SHP77 (cell line): ENCODE results near the gene IQGAP1.
"Not testable (repeated sequence)": the region's sequence is repeated elsewhere in the genome, so short reads cannot be mapped to it uniquely, and the experiment has no call there.

Experiments used
- DNase-seq, 2 experiments: peaks; one replicate each; lab custom pipeline; 2025; lab: John Stamatoyannopoulos, UW

The IQGAP1 gene

DNA sequence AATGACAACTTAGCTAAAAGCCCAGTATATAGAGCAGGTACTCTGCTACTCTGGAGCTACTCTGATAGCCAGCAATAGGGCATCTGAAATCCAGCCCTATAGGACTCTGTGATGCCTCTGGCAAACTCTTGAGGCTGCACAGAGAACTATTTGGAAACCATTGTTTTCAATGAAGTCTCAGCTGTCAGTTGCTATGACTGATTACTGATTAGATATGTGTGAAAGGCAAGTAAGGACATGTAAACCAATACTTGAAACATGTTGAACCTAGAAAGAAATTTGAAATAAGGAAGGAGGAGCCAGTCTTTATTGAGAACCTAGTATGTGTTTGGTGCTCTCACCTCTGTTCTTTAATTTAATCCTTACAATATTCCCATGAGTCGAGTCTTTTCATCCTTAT is 101.5 kb downstream of the IQGAP1 start:
- DNase-seq: no peak

DNA sequence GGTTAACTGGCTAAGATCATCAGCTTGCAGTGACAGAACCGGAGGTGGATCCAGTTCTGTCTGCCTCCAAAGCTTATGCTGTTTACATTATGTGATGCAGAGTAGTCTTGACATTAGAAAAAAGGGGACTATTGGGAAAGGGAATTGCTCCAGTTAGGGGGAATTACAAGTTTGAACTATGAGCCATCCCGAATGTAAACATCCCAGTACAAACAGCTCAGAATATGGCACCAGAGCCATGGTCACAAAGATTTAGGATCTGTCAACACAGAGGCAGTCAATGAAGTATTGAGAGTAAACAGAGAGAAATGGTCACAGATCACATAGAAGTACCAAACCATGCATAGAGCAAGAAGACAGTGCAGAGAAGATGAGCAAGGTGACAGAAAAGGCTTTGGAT is 101.9 kb downstream of the IQGAP1 start:
- DNase-seq: no peak

DNA sequence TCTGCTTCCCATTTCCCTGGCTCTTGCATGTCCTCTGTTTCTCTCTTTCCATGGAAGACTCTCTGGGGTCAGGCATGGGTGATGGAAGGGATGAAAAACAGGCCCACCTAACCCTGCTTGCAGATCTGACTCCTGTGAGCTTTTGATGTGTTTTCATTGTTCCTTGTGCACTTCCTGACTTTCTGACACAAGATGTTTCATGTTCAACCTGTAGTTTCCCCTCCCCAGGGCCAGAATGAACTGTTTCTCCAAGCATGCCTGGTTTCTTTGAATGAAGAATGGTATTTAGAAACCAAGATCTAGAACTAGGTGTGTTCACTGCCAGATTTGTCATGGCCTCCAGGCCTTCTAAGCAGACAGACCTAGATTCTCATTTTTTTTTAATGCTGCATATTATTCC is 105.6 kb downstream of the IQGAP1 start:
- no peak for DNase-seq

DNA sequence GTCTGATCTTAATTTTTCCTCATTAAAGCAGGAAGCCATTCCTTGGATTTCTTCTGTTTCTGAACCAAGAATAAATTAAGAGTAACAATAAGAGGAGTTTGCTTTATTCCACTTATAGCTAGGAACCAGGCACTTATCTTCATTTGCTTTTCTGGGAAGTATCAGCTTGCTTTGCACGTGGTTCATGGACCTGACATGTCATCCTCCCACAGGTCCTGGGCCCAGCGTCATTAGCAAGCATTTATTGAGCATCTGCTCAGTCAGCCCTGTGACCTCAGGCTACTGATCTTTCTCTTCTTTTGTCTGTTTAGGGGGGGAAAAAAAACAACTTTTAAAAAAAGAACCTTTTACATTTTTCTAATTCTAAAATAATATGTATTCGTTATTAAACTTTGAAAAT is 107.0 kb downstream of the IQGAP1 start:
- DNase-seq: no peak

DNA sequence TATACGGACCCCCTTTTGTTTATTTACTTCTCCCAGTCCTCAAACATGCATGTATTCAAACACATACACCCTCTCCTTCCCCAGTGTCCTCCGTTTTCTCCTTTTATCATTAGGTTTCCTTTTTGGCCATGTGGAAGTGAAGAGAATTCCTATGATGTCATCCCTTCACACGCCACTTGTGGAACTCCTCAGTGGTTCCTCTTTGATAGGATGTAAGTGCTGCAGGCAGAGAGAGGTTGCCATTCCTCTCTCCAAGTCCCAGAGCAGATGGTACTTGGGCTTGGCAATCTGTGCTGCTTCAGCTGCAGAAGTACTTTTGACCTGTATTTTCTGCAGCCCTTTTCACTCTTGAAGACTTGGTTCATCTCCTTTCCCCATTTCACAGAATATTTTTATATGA is 108.7 kb downstream of the IQGAP1 start:
- no peak for DNase-seq

DNA sequence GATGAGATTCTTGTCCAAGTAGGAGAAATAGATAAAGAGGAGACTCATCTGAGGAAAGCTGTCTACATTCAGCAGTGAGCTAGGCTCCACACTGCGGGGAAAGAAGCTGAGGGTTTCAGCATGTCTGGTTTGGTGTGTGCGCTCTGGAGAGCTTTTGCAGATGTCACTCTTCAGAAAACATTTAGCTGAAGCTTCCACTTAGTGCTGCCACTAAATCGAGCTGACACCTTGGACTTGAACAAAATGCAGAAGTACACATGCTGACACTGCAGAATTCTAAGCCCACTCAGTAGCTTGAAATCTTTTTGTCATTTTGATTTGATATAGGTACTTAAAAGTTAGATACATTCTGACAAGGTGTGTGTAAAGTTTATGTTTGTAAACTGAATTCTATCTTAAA is 109.3 kb downstream of the IQGAP1 start:
- DNase-seq: no peak

DNA sequence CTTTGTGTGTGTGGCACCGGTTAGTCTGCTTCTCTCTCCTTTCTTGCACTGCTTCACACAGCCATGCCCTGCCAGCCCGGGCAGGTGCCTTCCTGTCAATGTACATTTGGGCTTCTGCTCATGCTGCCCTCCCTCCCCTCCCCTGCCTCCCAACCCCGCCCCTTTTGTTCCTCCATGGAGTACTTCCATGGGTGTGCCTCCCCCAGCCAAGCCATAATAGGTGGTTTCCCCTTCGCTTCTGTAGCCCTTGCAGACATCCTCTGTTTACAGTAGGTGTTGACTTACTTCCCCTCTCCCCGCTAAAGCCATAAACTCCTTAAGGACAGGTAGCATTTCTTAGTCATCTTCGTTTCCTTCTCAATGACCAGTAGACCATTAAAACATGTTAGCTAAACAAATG is 109.9 kb downstream of the IQGAP1 start:
- peak in 1 of 2 experiments; percentile 16 for DNase-seq

DNA sequence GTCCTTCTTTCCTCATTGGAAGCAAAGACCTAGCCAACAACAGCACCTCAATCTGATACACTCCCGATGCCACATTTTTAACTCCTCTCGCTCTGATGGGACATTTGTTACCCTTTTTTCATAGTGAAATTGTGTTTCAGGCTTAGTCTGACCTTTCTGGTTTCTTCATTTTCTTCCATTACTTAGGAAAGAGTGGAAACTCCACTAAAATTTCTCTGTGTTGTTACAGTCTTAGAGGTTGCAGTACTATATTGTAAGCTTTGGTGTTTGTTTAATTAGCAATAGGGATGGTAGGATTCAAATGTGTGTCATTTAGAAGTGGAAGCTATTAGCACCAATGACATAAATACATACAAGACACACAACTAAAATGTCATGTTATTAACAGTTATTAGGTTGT is 112.1 kb downstream of the IQGAP1 start:
- DNase-seq: no peak

DNA sequence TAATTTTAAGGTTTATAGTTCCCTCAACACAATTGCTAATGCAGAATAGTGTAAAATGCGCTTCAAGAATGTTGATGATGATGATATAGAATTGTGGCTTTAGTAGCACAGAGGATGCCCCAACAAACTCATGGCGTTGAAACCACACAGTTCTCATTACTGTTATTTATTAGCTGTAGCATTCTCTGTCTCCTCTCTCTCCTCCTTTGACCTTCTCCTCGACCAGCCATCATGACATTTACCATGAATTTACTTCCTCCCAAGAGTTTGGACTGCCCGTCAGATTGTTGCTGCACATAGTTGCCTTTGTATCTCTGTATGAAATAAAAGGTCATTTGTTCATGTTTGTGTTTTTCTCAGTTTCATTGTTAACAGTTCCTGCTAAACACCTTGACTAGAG is 113.9 kb downstream of the IQGAP1 start:
- no peak for DNase-seq

DNA sequence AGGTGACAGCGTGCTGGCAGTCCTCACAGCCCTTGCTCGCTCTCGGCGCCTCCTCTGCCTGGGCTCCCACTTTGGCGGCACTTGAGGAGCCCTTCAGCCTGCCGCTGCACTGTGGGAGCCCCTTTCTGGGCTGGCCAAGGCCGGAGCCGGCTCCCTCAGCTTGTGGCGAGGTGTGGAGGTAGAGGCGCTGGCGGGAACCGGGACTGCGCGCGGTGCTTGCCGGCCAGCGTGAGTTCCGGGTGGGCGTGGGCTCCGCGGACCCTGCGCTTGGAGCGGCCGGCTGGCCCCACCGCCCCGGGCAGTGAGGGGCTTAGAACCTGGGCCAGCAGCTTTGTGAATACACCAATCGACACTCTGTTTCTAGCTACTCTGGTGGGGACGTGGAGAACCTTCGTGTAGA is 122.7 kb downstream of the IQGAP1 start:
- not testable (repeated sequence) for DNase-seq

DNA sequence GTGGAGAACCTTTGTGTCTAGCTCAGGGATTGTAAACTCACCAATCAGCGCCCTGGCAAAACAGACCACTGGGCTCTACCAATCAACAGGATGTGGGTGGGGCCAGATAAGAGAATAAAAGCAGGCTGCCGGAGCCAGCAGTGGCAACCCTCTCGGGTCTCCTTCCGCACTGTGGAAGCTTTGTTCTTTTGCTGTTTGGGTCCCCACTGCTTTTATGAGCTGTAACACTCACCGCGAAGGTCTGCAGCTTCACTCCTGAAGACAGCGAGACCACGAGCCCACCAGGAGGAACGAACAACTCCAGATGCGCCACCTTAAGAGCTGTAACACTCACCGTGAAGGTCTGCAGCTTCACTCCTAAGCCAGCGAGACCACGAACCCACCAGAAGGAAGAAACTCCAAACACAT is 123.2 kb downstream of the IQGAP1 start:
- DNase-seq: not testable (repeated sequence)

DNA sequence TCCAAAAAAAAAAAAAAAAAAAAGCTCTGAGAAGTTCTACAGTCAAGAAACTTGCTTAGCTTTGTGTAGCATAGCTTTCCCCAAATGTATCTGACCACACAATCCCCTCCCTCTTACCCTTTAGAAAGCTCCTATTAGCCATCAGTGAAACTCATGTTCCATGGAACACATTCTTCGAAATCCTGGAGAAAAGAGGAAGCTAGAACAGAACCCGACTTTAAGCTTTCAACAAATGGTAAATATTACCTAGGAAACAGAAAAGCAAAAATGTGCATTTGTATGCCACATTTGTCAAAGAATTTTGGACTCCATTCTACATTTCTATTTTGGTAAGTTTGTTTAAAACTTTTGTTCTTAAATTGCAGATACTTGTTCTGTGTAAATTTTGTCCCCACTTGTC is 124.2 kb downstream of the IQGAP1 start:
- no peak for DNase-seq

DNA sequence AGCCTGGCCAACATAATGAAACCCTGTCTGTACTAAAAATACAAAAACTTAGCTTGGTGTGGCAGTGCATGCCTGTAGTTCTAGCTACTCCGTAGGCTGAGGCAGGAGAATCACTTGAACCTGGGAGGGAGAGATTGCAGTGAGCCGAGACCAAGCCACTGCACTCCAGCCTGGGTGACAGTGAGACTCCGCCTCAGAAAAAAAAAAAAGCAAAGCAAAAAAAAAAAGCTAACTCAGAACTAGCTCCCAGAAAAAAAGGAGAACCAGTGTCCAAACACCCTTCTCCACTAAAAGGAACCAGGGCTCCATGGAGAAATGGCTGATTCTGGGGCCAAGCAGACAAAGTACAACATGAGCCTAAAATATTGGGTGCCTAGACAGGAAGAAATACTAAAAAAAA is 124.9 kb downstream of the IQGAP1 start:
- no peak for DNase-seq

DNA sequence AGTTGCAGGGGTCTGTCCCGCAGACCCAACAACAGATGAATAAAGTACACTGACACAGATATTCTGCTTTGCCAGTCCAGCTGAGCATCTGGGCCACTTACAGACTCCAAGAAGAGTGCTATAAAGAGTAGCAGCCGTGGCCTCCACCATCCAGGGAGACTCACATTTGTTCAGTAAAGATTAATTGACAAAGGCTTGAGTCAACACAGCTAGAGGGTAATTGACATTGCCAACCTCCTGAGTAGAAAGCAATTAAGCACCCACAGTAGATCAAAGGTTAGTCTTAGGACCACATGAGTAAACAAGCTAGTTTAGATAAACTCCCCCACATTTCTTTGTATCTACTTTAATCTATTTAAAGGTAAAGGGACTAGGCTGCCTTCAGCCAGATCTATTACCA is 125.4 kb downstream of the IQGAP1 start:
- no peak for DNase-seq

DNA sequence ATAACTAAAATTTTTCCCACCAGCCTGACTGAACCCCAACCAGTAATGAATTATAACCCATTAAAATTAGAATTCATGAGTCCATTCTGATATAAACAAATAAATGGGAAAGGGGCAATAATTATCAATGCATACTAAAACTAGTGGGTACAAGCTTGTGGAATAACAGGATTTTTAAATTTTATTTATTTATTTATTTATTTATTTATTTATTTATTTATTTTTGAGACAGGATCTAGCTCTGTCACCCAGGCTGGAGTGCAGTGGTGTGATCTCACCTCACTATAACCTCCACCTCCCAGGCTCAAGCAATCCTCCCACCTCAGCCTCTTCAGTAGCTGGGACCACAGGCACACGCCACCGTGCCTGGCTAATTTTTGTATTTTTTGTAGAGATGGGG is 125.9 kb downstream of the IQGAP1 start:
- DNase-seq: not testable (repeated sequence)

DNA sequence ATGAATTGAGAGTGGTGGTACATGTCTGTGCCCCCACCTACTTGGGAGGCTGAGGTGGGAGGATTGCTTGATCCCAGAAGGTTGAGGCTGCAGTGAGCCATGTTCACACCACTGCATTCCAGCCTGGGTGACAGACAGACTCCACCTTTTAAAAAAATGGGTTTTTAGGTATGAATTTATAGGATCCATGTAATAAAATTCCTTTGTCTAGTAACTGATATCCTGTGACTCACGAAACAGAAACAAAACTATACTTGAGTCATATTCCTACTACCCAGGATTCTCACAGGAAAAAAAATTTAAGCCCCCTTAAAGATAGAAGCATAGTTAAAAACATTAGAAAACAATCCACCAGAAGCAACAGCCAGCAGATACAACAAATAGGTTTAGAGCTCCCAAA is 131.6 kb downstream of the IQGAP1 start:
- DNase-seq: no peak

DNA sequence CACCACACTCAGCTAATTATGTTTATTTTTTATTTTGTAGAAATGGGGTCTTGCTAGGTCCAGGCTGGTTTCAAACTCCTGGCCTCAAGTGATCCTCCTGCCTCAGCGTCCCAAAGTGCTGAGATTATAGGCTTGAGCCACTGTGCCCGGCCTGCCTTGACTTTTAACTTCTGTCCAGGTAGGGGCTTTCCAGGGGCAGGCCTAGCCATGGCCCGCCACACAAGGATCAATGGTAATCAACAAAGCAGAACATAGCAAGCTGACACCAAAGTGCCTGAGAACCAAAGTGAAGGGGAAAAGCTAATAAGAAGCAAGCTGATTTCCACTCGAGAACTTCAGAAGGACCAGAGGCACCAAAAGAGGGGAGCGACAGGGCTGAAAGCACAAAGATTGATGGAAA is 132.3 kb downstream of the IQGAP1 start:
- DNase-seq: no peak

DNA sequence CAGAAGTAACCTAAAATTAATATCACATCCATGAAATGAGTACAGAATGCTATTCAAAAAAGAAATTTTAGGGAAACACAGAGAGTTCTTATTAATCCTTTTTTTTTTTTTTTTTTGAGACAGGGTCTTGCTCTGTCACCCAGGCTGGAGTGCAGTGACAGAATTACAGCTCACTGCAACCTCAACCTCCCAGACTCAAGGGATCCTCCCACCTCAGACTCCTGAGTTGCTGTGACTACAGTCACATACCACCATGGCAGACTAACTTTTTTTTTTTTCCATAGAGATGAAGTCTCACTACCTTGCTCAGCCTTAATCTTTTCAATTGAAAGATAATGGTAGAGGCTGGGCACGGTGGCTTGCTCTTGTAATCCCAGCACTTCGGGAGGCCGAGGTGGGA is 135.3 kb downstream of the IQGAP1 start:
- no peak for DNase-seq

DNA sequence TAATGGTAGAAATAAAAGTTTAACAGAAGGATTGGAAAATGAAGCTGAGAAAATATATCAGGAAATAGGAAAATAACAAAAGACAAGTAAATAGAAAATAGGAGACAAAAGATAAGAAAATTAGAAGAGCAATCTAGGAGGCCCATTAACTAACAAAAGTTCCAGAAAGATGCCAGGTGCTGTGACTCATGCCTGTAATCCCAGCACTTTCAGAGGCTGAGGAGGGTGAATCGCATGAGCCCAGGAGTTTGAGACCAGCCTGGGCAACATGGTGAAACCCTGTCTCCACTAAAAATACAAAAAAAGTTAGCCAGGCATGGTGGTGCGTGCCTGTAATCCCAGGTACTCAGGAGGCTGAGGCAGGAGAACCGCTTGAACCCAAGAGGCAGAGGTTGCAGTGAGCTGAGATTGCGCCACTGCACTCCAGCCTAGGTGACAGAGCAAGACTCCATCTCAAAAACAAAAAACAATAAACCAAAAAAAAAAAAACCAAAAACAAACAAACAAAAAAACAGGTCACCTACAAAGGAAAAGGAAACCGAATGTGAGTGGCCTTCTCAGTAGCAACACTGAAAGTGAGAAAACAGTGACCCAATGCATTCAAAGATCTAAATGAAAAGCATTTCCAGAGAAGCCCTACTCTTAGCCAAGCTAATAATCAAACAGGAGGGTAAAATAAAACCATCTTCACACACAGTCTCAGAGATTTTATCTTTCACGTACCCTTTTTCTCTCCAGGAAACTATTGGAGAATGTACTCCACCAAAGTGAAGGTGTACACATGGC is 136.2 kb downstream of the IQGAP1 start:
- not testable (repeated sequence) for DNase-seq

DNA sequence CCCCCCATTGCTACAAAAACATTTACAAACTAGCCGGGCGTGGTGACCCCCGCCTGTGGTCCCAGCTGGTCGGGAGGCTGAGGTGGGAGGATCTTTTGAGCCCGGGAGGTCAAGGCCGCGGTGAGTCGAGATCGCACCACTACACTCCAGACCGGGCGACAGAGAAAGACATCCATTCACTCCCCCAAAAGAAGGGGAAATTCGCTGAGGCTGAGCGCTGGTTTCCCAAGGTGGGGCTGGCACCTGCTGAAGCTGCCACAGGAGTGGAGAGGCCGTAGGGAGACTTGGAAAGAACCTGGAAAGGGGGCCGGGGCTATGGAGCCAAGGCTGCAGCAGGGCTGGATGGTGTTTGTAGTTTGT is 140.9 kb downstream of the IQGAP1 start:
- DNase-seq: peak in 1 of 2 experiments; percentile 27

DNA sequence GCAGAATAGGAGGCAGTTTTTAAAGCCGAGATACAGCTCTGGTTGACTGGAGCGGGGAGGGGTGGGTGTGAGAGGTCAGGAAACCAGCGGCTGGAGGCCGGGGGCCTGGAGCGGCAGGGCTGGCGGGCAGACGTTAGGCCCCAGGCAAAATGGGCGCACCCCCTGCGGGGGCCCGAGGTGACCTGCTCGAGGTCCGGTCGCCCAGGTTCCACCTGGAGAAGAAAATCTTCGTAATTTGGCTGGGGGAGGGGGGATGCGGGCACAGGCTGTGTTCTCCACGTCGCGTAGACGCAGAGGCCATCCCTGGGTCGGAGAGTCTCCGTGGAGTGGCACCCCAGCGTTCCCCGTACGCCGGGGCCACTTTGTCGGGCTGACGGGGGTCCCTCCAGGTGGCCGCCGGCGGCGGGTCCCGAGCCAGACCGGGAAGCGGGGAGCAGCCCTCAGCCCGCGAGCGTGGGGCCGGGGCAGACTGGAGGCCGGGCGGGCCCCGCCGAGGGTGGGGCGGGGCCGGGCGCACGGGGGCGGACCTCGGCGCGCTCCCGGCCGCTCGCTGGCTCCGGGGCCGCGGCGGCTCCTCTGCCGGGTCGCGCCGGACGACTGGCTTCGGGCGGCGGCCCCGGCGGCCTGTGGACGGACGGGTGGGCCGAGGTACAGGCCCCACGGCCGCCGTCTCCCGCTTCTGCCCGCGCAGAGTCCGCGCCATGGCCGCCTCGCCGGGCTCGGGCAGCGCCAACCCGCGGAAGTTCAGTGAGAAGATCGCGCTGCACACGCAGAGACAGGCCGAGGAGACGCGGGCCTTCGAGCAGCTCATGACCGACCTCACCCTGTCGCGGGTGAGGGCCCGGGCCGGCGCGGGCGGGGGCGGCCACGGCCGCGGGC is 141.6 kb downstream of the IQGAP1 start, which contains the start of gene CRTC3:
Gene CRTC3, plus strand, starts transcription at position 553 of the 879 bp plus-strand sequence. Its CDS starts 149 bp downstream, at position 702.
- DNase-seq: peak in 1 of 2 experiments; percentile 40

DNA sequence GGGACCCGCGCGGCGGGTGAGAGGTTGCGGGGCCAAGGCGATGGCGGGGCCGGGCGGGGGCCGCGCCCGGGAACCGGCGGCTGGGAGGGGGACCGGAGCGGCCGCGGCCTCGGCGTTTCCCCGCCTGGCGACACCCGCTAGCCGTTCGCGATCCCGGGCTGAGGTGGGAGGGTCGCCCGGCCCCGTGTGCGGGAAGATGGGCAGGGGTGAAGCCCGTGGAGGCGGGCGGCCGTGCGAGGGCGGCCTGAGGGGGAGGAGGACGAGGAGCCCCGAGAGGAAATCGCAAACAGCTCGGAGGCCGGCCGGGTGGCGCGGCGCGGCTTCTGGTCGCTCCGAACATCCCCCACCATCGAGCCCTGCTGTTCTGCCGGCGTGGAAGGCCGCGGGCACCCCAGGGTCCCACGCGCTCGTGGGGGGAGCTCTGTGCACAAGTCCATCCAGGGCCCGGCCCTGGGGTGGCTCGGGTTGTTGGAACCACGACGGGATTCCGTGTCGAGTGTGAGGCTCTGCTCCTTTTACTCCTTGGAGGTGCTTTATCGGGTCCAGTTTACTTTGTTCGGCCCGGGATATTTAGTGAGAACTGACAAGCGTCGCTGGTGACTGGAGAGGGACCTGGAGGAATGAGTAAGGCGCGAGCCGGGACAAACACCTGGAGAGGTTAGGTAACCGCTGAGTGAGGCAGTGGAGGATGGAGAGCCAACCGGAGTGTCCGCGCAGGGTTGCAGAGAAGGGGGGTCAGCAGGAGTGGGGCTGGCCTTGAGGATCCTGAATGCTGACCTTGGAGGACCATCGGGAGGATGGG is 142.4 kb downstream of the IQGAP1 start:
- peak in 1 of 2 experiments; percentile 49 for DNase-seq
